Measurements from ENCODE around the gene PKP4. TPM values are rescaled to one million over a fixed set of nuclear protein-coding genes. Genes with fewer than 3 reads are reported as not detected.

The PKP4 gene
- total and polyA plus RNA-seq, 2 experiments from 2014 or later = 35.7 to 92.3 TPM

GRCh38 chr2:158731386-158731785 lies 274.6 kb downstream of the PKP4 start:
- ATAC-seq (no peak), DNase-seq (ENCODE audit: low spot score) (no peak)
- H3K4me3 Mint-ChIP-seq = no peak overlapping the region
- H4K20me1 ChIP-seq (replicated peaks; ENCODE audit: insufficient read depth) = no peaks in the 10 kb centered on the region
- no peaks in the 10 kb centered on the region for H3F3A ChIP-seq (replicated peaks; ENCODE audit: low read depth)
- peaks cover 4% of the 10 kb centered on the region for H3K27me3 Mint-ChIP-seq (ENCODE audit: insufficient read depth, low read depth, poor library complexity)
- no peak overlapping the region for H3K27ac ChIP-seq (ENCODE audit: low read depth)
- H3K9me3 Mint-ChIP-seq = no peaks in the 10 kb centered on the region
- H3K4me1 Mint-ChIP-seq = peaks cover 3% of the 10 kb centered on the region; the same call in 2 of the 3 replicates
- no peaks in the 10 kb centered on the region for H3K36me3 ChIP-seq (ENCODE audit: insufficient read depth)
- H2AFZ ChIP-seq = peak overlapping the region; percentile 38; the same call in 1 of the 2 replicates
- no peaks in the 10 kb centered on the region for H3K4me1 ChIP-seq (ENCODE audit: insufficient read depth)
- no peaks in the 10 kb centered on the region for H3K27me3 ChIP-seq (ENCODE audit: insufficient read depth)
- no peak overlapping the region for H3K4me3 ChIP-seq
- peaks cover 2% of the 10 kb centered on the region; the same call in 1 of the 2 replicates for H3K9me2 ChIP-seq (ENCODE audit: insufficient read depth)
- TF ChIP-seq ZNF331 (CRISPR knock-in tag; IDR thresholded peaks at IDR 0.05; ENCODE audit: low read depth) (no peak), STAT1 (IDR thresholded peaks at IDR 0.05; ENCODE audit: unreplicated experiment) (no peak), CREB1 (CRISPR knock-in tag; IDR thresholded peaks at IDR 0.05; ENCODE audit: low read depth) (no peak), ZNF462 (CRISPR knock-in tag; IDR thresholded peaks at IDR 0.05) (no peak), EZH2 (IDR thresholded peaks at IDR 0.05; ENCODE audit: low read depth, unreplicated experiment) (no peak), EZH2phosphoT487 (IDR thresholded peaks at IDR 0.05; ENCODE audit: unreplicated experiment) (no peak)
- no peak overlapping the region for H3K27ac Mint-ChIP-seq
- no peaks in the 10 kb centered on the region for H3K79me2 ChIP-seq (replicated peaks; ENCODE audit: insufficient read depth)
- no peaks in the 10 kb centered on the region for H3K36me3 Mint-ChIP-seq (ENCODE audit: low read depth)
- H3K4me2 ChIP-seq = no peak overlapping the region

Small RNA genes within 50 kb of the gene (small RNA-seq; reads per million reads assigned to genes)
- gene AC005042.3 (ENCODE audit: low replicate concordance) (not detected), gene RN7SL393P (ENCODE audit: low replicate concordance) (not detected)

Other genes with a start within 250 kb of the PKP4 start
- gene CCDC148, start 199 bp upstream of the PKP4 start, total RNA-seq (2014; rRNA removed; shearing (Covaris generic)) = 0.16 and 1.2 TPM in 2 replicates
- gene CCDC148, start 199 bp upstream of the PKP4 start, polyA plus RNA-seq (2016; fragmentation: Nextera tagmentation; extraction: Ambion mirVana) = 1.3 and 1.8 TPM in 2 replicates